Neural cell (in vitro differentiated cells): ENCODE results near the gene PLD1. TPM values are rescaled to one million over a fixed set of nuclear protein-coding genes. Genes with fewer than 3 reads are reported as not detected.

Source experiments
- H2AFZ ChIP-seq: fragments of 200-600, 300-800 bp; sonication (generic), shearing (Covaris generic); 2 replicates; pipeline ENCODE4 v1.6.0; 2014; ENCODE audit warnings: low read depth, mild to moderate bottlenecking, antibody characterized with exemption, low read length, moderate library complexity
- H3F3A ChIP-seq: fragments of 200-600 bp; shearing (Covaris generic); 2 replicates; pipeline ENCODE4 v1.6.1; 2016; ENCODE audit warnings: mild to moderate bottlenecking, moderate library complexity, mixed read lengths, antibody characterized with exemption, low read length; ENCODE audit not compliant: insufficient read depth, poor library complexity, severe bottlenecking
- H3K27ac ChIP-seq: fragments of 200-600, 300-800 bp; sonication (generic), shearing (Covaris generic); 2 replicates; pipeline ENCODE4 v1.5.1; 2014; ENCODE audit warnings: mild to moderate bottlenecking, low read length, moderate library complexity
- H3K27me3 ChIP-seq: fragments of 300-800, 200-600 bp; sonication (generic), shearing (Covaris generic); 2 replicates; pipeline ENCODE4 v1.6.0; 2014; ENCODE audit warnings: mild to moderate bottlenecking, low read depth, low read length, moderate library complexity; ENCODE audit not compliant: insufficient read depth
- H3K36me3 ChIP-seq: fragments of 300-800, 200-600 bp; sonication (generic), shearing (Covaris generic); 2 replicates; pipeline ENCODE4 v1.5.1; 2014; ENCODE audit warnings: mild to moderate bottlenecking, antibody characterized with exemption, low read length, moderate library complexity; ENCODE audit not compliant: insufficient read depth
- H3K4me2 ChIP-seq: fragments of 300-800, 200-600 bp; sonication (generic), shearing (Covaris generic); 2 replicates; pipeline ENCODE4 v1.6.0; 2014; ENCODE audit warnings: mild to moderate bottlenecking, low read length
- H3K4me3 ChIP-seq: fragments of 300-800, 200-600 bp; sonication (generic), shearing (Covaris generic); 2 replicates; pipeline ENCODE4 v1.5.1; 2014; ENCODE audit warnings: mild to moderate bottlenecking, low read length, moderate library complexity
- H3K79me2 ChIP-seq: fragments of 200-600 bp; shearing (Covaris generic); replicated peaks from 2 replicates; pipeline ENCODE4 v1.6.0; 2014; ENCODE audit warnings: mild to moderate bottlenecking, low read length, moderate library complexity; ENCODE audit not compliant: insufficient read depth
- H3K9ac ChIP-seq: fragments of 300-800, 200-600 bp; sonication (generic), shearing (Covaris generic); 2 replicates; pipeline ENCODE4 v1.6.1; 2016; ENCODE audit warnings: mild to moderate bottlenecking, low read length, mixed read lengths
- H3K9me2 ChIP-seq: fragments of 200-600 bp; shearing (Covaris generic); 2 replicates; pipeline ENCODE4 v1.6.1; 2016; ENCODE audit warnings: mild to moderate bottlenecking, low read length, mixed read lengths; ENCODE audit not compliant: insufficient read depth
- H3K9me3 ChIP-seq: fragments of 200-600, 300-800 bp; sonication (generic), shearing (Covaris generic); 2 replicates; pipeline ENCODE4 v1.6.1; 2016; ENCODE audit warnings: mild to moderate bottlenecking, mixed run types, low read length, moderate library complexity, mixed read lengths
- H4K20me1 ChIP-seq: fragments of 200-600 bp; shearing (Covaris generic); 2 replicates; pipeline ENCODE4 v1.6.1; 2016; ENCODE audit warnings: mild to moderate bottlenecking, mixed run types; ENCODE audit not compliant: insufficient read depth
- CTCF ChIP-seq: fragments of 450-650 bp; IDR thresholded peaks from 2 replicates; pipeline ENCODE4 v1.5.1; 2014; ENCODE audit warnings: antibody characterized with exemption, mild to moderate bottlenecking, moderate library complexity; ENCODE audit not compliant: poor library complexity, severe bottlenecking
- EP300 ChIP-seq: fragments of 450-650 bp; conservative IDR thresholded peaks from 2 replicates; pipeline ENCODE4 v1.6.1; 2014; ENCODE audit warnings: antibody characterized with exemption, mild to moderate bottlenecking, moderate library complexity; ENCODE audit not compliant: poor library complexity, severe bottlenecking
- EZH2 ChIP-seq: fragments of 200-600, 300-800 bp; shearing (Covaris generic), sonication (generic); IDR thresholded peaks from 2 replicates; pipeline ENCODE4 v1.6.1; 2014; ENCODE audit warnings: antibody characterized with exemption, low read length, borderline replicate concordance, mild to moderate bottlenecking; ENCODE audit not compliant: insufficient read depth, poor library complexity, severe bottlenecking
- MXI1 ChIP-seq: fragments of 450-650 bp; conservative IDR thresholded peaks from 2 replicates; pipeline ENCODE4 v1.6.1; 2014; ENCODE audit warnings: antibody characterized with exemption, mild to moderate bottlenecking; ENCODE audit not compliant: poor library complexity, severe bottlenecking
- POLR2AphosphoS5 ChIP-seq: IDR thresholded peaks from 2 replicates; pipeline ENCODE4 v1.6.1; 2012
- RAD21 ChIP-seq: fragments of 450-650 bp; conservative IDR thresholded peaks from 2 replicates; pipeline ENCODE4 v1.6.1; 2014; ENCODE audit warnings: antibody characterized with exemption, mild to moderate bottlenecking, moderate library complexity
- REST ChIP-seq: IDR thresholded peaks from 2 replicates; pipeline ENCODE4 v1.6.1; 2012; ENCODE audit warnings: borderline replicate concordance
- SMC3 ChIP-seq: fragments of 450-650 bp; conservative IDR thresholded peaks from 2 replicates; pipeline ENCODE4 v1.6.1; 2014; ENCODE audit warnings: antibody characterized with exemption, mild to moderate bottlenecking, moderate library complexity; ENCODE audit not compliant: poor library complexity
- TAF1 ChIP-seq: IDR thresholded peaks from 2 replicates; pipeline ENCODE4 v1.6.1; 2012; ENCODE audit warnings: low read depth
- polyA plus RNA-seq: library from polyadenylated mRNA; depleted of rRNA; stranded (reverse); fragments of >200 nt; gene quantifications from 2 replicates; pipeline ENCODE4 v1.2.3, GENCODE V29; 2014

The PLD1 gene
- polyA plus RNA-seq, 1 donor from 2014 or later = 0.06 TPM

GRCh38 chr3:171678971-171679492 lies 131.3 kb downstream of the PLD1 start:
- no peak overlapping the region for H3K27ac ChIP-seq
- TF ChIP-seq TAF1 = no peak
- TF ChIP-seq CTCF = no peak
- no peak for TF ChIP-seq MXI1
- TF ChIP-seq SMC3 = no peak
- TF ChIP-seq POLR2AphosphoS5 = no peak
- no peak for TF ChIP-seq RAD21
- TF ChIP-seq EP300 = no peak
- TF ChIP-seq REST = no peak
- TF ChIP-seq EZH2 = no peak
- no peaks in the 10 kb centered on the region for H3K36me3 ChIP-seq
- H3K4me3 ChIP-seq = no peak overlapping the region
- no peak overlapping the region for H3K9ac ChIP-seq
- no peak overlapping the region for H2AFZ ChIP-seq
- H3F3A ChIP-seq = no peaks in the 10 kb centered on the region
- H3K9me2 ChIP-seq = no peaks in the 10 kb centered on the region
- H3K9me3 ChIP-seq = no peaks in the 10 kb centered on the region
- H3K27me3 ChIP-seq = no peaks in the 10 kb centered on the region
- no peaks in the 10 kb centered on the region for H4K20me1 ChIP-seq
- H3K79me2 ChIP-seq = no peaks in the 10 kb centered on the region
- no peak overlapping the region for H3K4me2 ChIP-seq

GRCh38 chr3:171677706-171678105 lies 132.6 kb downstream of the PLD1 start:
- H3K9me2 ChIP-seq = no peaks in the 10 kb centered on the region

More at GRCh38 chr3:171677706-171678105, 132.6 kb downstream of the PLD1 start:
- H3K79me2 ChIP-seq = no peaks in the 10 kb centered on the region
- H3K27ac ChIP-seq = no peak overlapping the region
- no peak overlapping the region for H3K4me3 ChIP-seq
- no peak overlapping the region for H3K4me2 ChIP-seq
- no peaks in the 10 kb centered on the region for H3K27me3 ChIP-seq
- H3K9ac ChIP-seq = no peak overlapping the region
- H3K36me3 ChIP-seq = no peaks in the 10 kb centered on the region
- TF ChIP-seq CTCF = no peak
- TF ChIP-seq POLR2AphosphoS5 = no peak
- TF ChIP-seq TAF1 = no peak
- TF ChIP-seq SMC3 = no peak
- no peak for TF ChIP-seq RAD21
- H4K20me1 ChIP-seq = no peaks in the 10 kb centered on the region
- no peaks in the 10 kb centered on the region for H3K9me3 ChIP-seq
- H3F3A ChIP-seq = no peaks in the 10 kb centered on the region
- H2AFZ ChIP-seq = no peak overlapping the region
